NCI-H187 treated with DMSO at 0.1 percent for 48 hours (cell line): Measurements from ENCODE around the gene STAM2.
"Not testable (repeated sequence)": the region's sequence is repeated elsewhere in the genome, so short reads cannot be mapped to it uniquely, and the experiment has no call there.

ENCODE experiments used
- DNase-seq: peaks from one replicate; lab custom pipeline; 2025; lab: John Stamatoyannopoulos, UW

STAM2 gene

GRCh38 chr2:152106464-152106863 lies 69.1 kb downstream of the STAM2 start:
- DNase-seq, result no peak

- no peak for DNase-seq
Measured at GRCh38 chr2:152103271-152103670, 72.3 kb downstream of the STAM2 start.

- no peak for DNase-seq
Measured at GRCh38 chr2:152100961-152101360, 74.6 kb downstream of the STAM2 start.

- DNase-seq, result no peak
Measured at GRCh38 chr2:152099367-152100050, 76.1 kb downstream of the STAM2 start.

GRCh38 chr2:152098496-152099366 lies 76.8 kb downstream of the STAM2 start, which contains the start of gene CACNB4:
Gene CACNB4 (minus strand): TSS chr2:152099044.
- DNase-seq, result no peak

GRCh38 chr2:152097801-152098495 lies 77.6 kb downstream of the STAM2 start:
- DNase-seq, result no peak

- no peak for DNase-seq
Measured at GRCh38 chr2:152097290-152097800, 78.2 kb downstream of the STAM2 start.

- no peak for DNase-seq
Measured at GRCh38 chr2:152095146-152095545, 80.4 kb downstream of the STAM2 start.

- no peak for DNase-seq
Measured at GRCh38 chr2:152094014-152094413, 81.5 kb downstream of the STAM2 start.

GRCh38 chr2:152093464-152093863 lies 82.1 kb downstream of the STAM2 start:
- DNase-seq, result no peak

GRCh38 chr2:152092095-152092494 lies 83.5 kb downstream of the STAM2 start:
- no peak for DNase-seq

GRCh38 chr2:152090726-152091125 lies 84.8 kb downstream of the STAM2 start:
- not testable (repeated sequence) for DNase-seq

GRCh38 chr2:152089238-152089637 lies 86.3 kb downstream of the STAM2 start:
- DNase-seq, result no peak

GRCh38 chr2:152088006-152088405 lies 87.6 kb downstream of the STAM2 start:
- no peak for DNase-seq

GRCh38 chr2:152086231-152086630 lies 89.3 kb downstream of the STAM2 start:
- DNase-seq, result no peak

- DNase-seq, result no peak
Measured at GRCh38 chr2:152084076-152084475, 91.5 kb downstream of the STAM2 start.

- no peak for DNase-seq
Measured at GRCh38 chr2:152083202-152083875, 92.2 kb downstream of the STAM2 start.

- DNase-seq, result no peak
Measured at GRCh38 chr2:152078662-152079061, 96.9 kb downstream of the STAM2 start.

- DNase-seq, result no peak
Measured at GRCh38 chr2:152078023-152078422, 97.5 kb downstream of the STAM2 start.

GRCh38 chr2:152075461-152076050 lies 100.0 kb downstream of the STAM2 start:
- DNase-seq, result no peak

- no peak for DNase-seq
Measured at GRCh38 chr2:152072011-152072410, 103.6 kb downstream of the STAM2 start.
